Tibial nerve (tissue), 4 donors: ENCODE results near the gene STPG1. TPM values are rescaled to one million over a fixed set of nuclear protein-coding genes. Genes with fewer than 3 reads are reported as not detected.

ENCODE experiments used
- DNase-seq, 2 donors: peaks; one replicate each; pipeline ENCODE4 v3.0.0-alpha.2; 2019; ENCODE audit warnings: low spot score in 2 of 2
- H3K27ac ChIP-seq, 4 donors: fragments of 200-600 bp; sonication (generic) in 3 of 4; one replicate each; pipeline ENCODE4 v1.5.1; 2017 to 2019; ENCODE audit warnings: mild to moderate bottlenecking in 1 of 4
- H3K27me3 ChIP-seq, 2 donors: fragments of 200-600 bp; sonication (generic) in 1 of 2; one replicate each; pipeline versions ENCODE4 v1.5.1 to v1.6.0; 2017 to 2019
- H3K36me3 ChIP-seq, 3 donors: fragments of 200-600 bp; sonication (generic); one replicate each; pipeline ENCODE4 v1.5.1; 2018 to 2019
- H3K4me1 ChIP-seq, 4 donors: fragments of 200-600 bp; sonication (generic) in 3 of 4; one replicate each; pipeline ENCODE4 v1.5.1; 2017 to 2019
- H3K4me3 ChIP-seq, 4 donors: fragments of 200-600 bp; sonication (generic) in 3 of 4; one replicate each; pipeline ENCODE4 v1.5.1; 2017 to 2019; ENCODE audit warnings: mild to moderate bottlenecking in 1 of 4, moderate library complexity in 1 of 4
- H3K9me3 ChIP-seq, 4 donors: fragments of 200-600 bp; sonication (generic) in 3 of 4; one replicate each; pipeline ENCODE4 v1.5.1; 2017 to 2019
- CTCF ChIP-seq, 5 experiments: fragments of 200-600 bp in 3 of 5; fragments of 450-650 bp in 2 of 5; sonication (generic) in 3 of 5; IDR thresholded peaks; one replicate each; pipeline ENCODE4 v1.5.1; 2016 to 2019; ENCODE audit warnings: antibody characterized with exemption in 5 of 5, mild to moderate bottlenecking in 3 of 5, moderate library complexity in 2 of 5
- EP300 ChIP-seq, 2 donors: sonication (generic); formaldehyde crosslinking; IDR thresholded peaks; one replicate each; pipeline ENCODE4 v1.6.1; 2017; ENCODE audit warnings: antibody characterized with exemption in 2 of 2, mild to moderate bottlenecking in 1 of 2
- POLR2A ChIP-seq, 2 donors: fragments of 450-650 bp; IDR thresholded peaks; one replicate each; pipeline ENCODE4 v1.6.1; 2017; ENCODE audit warnings: antibody characterized with exemption in 2 of 2, mild to moderate bottlenecking in 2 of 2, moderate library complexity in 2 of 2
- WGBS, 2 donors: methylation state at CpG; one replicate each; pipeline ENCODE4 v1.1.5; 2018; 5-methylcytosine and 5-hydroxymethylcytosine counted together
- total RNA-seq, 4 donors: library from RNA; depleted of rRNA; stranded (reverse); fragments of >200 nt; gene quantifications; one replicate each; pipeline ENCODE4 v1.1.0, GENCODE V29; 2016

The STPG1 gene
- total RNA-seq, 4 donors from 2014 or later, result 1.5 to 5.7 (median 3.0) TPM

- WGBS, 2 donors, result 48 to 58% methylated on average over 14 of the region's 14 CpGs
- Histone ChIP-seq H3K36me3 (peaks cover 0 to 20% (median 0%) of the 10 kb centered on the region in 3 donors), H3K4me1 (peaks cover 0 to 34% (median 16%) of the 10 kb centered on the region in 4 donors), H3K4me3 (no peak overlapping the region), H3K27me3 (no peaks in the 10 kb centered on the region), H3K9me3 (no peaks in the 10 kb centered on the region), H3K27ac (peak overlapping the region in 2 of 4 donors; percentile 56 to 69)
- TF ChIP-seq POLR2A (IDR thresholded peaks at IDR 0.05) (no peak), EP300 (IDR thresholded peaks at IDR 0.05) (peak in 1 of 2 donors; percentile 12), CTCF (IDR thresholded peaks at IDR 0.05) (no peak)
- no peak for DNase-seq
These were observed 5.5 kb upstream of the STPG1 start for GRCh38 chr1:24418898-24419628.

GRCh38 chr1:24417681-24418080 lies 4.1 kb upstream of the STPG1 start:
- no peak for DNase-seq
- Histone ChIP-seq H3K27ac (no peak overlapping the region), H3K4me1 (peaks cover 0 to 40% (median 18%) of the 10 kb centered on the region in 4 donors), H3K36me3 (peaks cover 0 to 12% (median 0%) of the 10 kb centered on the region in 3 donors), H3K4me3 (no peak overlapping the region), H3K9me3 (no peaks in the 10 kb centered on the region), H3K27me3 (no peaks in the 10 kb centered on the region)
- 77 to 100% methylated on average over 1 of the region's 1 CpG for WGBS, 2 donors
- TF ChIP-seq EP300 (IDR thresholded peaks at IDR 0.05) (no peak), CTCF (IDR thresholded peaks at IDR 0.05) (no peak), POLR2A (IDR thresholded peaks at IDR 0.05) (no peak)

- H3K4me3 ChIP-seq, result peak overlapping the region in 3 of 4 donors; percentile 61 to 71 (median 68)
- no peak for TF ChIP-seq EP300 (IDR thresholded peaks at IDR 0.05)
- no peak for TF ChIP-seq CTCF (IDR thresholded peaks at IDR 0.05)
- TF ChIP-seq POLR2A (IDR thresholded peaks at IDR 0.05), result no peak
- H3K4me1 ChIP-seq, result peaks cover 0 to 47% (median 19%) of the 10 kb centered on the region in 4 donors
- no peak for DNase-seq
- no peaks in the 10 kb centered on the region for H3K9me3 ChIP-seq
- peak overlapping the region in 2 of 4 donors; percentile 13 to 46 for H3K27ac ChIP-seq
- WGBS, 2 donors, result 57 to 61% methylated on average over 10 of the region's 10 CpGs
- H3K27me3 ChIP-seq, result no peaks in the 10 kb centered on the region
- peaks cover 0 to 4% (median 0%) of the 10 kb centered on the region in 3 donors for H3K36me3 ChIP-seq
These were observed 3.2 kb upstream of the STPG1 start for GRCh38 chr1:24416666-24417391.

GRCh38 chr1:24415910-24416665 lies 2.5 kb upstream of the STPG1 start:
- Histone ChIP-seq H3K27me3 (no peaks in the 10 kb centered on the region), H3K4me3 (peak overlapping the region; percentile 46 to 71 (median 64)), H3K27ac (peak overlapping the region in 2 of 4 donors; percentile 46 to 49), H3K4me1 (peaks cover 0 to 47% (median 19%) of the 10 kb centered on the region in 4 donors), H3K36me3 (no peaks in the 10 kb centered on the region), H3K9me3 (no peaks in the 10 kb centered on the region)
- no peak for DNase-seq
- no peak for TF ChIP-seq POLR2A (IDR thresholded peaks at IDR 0.05)
- TF ChIP-seq EP300 (IDR thresholded peaks at IDR 0.05), result no peak
- no peak for TF ChIP-seq CTCF (IDR thresholded peaks at IDR 0.05)
- 4 to 7% methylated on average over 35 of the region's 35 CpGs for WGBS, 2 donors
